HCT116 (cell line): ENCODE measurements around the gene TBC1D1. TPM values are rescaled to one million over a fixed set of nuclear protein-coding genes. Genes with fewer than 3 reads are reported as not detected.

ENCODE experiments used
- ATAC-seq: fragments of 200-7000 bp; cut with Tn5 transposase; 2 replicates; pipeline ENCODE4 v1.9.1; 2020; ENCODE audit warnings: mild to moderate bottlenecking, moderate library complexity
- BruUV-seq: library from RNA; stranded (reverse); fragments of 400-500 nt; replicated peaks from 2 replicates; lab custom pipeline; 2021; lab: Mats Ljungman, UMichigan
- CTCF ChIA-PET: fragments of 300-600 bp; sonication (Branson Sonifier 250); formaldehyde crosslinking; loops from one replicate; lab custom pipeline; 2021; ENCODE audit warnings: antibody characterized with exemption; lab: Charles Lee
- POLR2A ChIA-PET: fragments of 300-600, 350-600 bp; sonication (Branson Sonifier 250); formaldehyde crosslinking; loops from one replicate; lab custom pipeline; 2021; ENCODE audit warnings: antibody characterized with exemption; lab: Charles Lee
- RAD21 ChIA-PET, 2 experiments: fragments of 300-600 bp; sonication (Branson Sonifier 250); formaldehyde crosslinking; loops; one replicate each; lab custom pipeline; 2023; ENCODE audit warnings: low total read pairs in 2 of 2; ENCODE audit not compliant: uncharacterized antibody in 2 of 2, unreplicated experiment in 2 of 2, low non-redundant PET in 1 of 2; lab: Charles Lee
- DNase-seq: peaks from one replicate; pipeline ENCODE4 v3.0.0-alpha.2; 2010; ENCODE audit warnings: low read depth, low spot score
- H2AFZ ChIP-seq: fragments of 200-600 bp; shearing (Covaris generic), sonication (generic); 2 replicates; pipeline ENCODE4 v1.6.1; 2017; ENCODE audit warnings: low read depth, mixed run types, mixed read lengths, antibody characterized with exemption, low read length; ENCODE audit not compliant: poor library complexity, severe bottlenecking
- H3K27ac ChIP-seq: 2 replicates; pipeline ENCODE4 v1.5.1; 2012; ENCODE audit warnings: low read depth, low read length
- H3K27me3 ChIP-seq: fragments of 200-600 bp; sonication (generic); 2 replicates; pipeline ENCODE4 v1.6.1; 2016; ENCODE audit warnings: mixed run types, low read length, mixed read lengths; ENCODE audit not compliant: insufficient read depth
- H3K36me3 ChIP-seq, 2 experiments: fragments of 200-500 bp in 1 of 2; fragments of 200-600 bp in 1 of 2; sonication (Bioruptor generic) in 1 of 2; sonication (generic) in 1 of 2; 2 replicates each; pipeline versions ENCODE4 v1.5.1 to v1.6.1; 2014 to 2016; ENCODE audit warnings: low read length in 2 of 2, inconsistent platforms in 1 of 2, mixed read lengths in 1 of 2, mixed run types in 1 of 2; ENCODE audit not compliant: insufficient read depth in 2 of 2, control insufficient read depth in 1 of 2
- H3K4me1 ChIP-seq, 2 experiments: fragments of 200-600 bp in 1 of 2; sonication (generic) in 1 of 2; 2 replicates each; pipeline versions ENCODE4 v1.5.1 to v1.6.1; 2012 to 2017; ENCODE audit warnings: low read length in 2 of 2, inconsistent platforms in 1 of 2, mild to moderate bottlenecking in 1 of 2, mixed read lengths in 1 of 2, mixed run types in 1 of 2, moderate library complexity in 1 of 2; ENCODE audit not compliant: insufficient read depth in 2 of 2, control insufficient read depth in 1 of 2
- H3K4me2 ChIP-seq: fragments of 200-600 bp; sonication (generic); 2 replicates; pipeline ENCODE4 v1.6.1; 2017; ENCODE audit warnings: mixed run types, low read length, mixed read lengths
- H3K4me3 ChIP-seq, 2 experiments: fragments of 200-600 bp in 1 of 2; sonication (generic) in 1 of 2; replicated peaks in 1 of 2; 2 replicates each; pipeline ENCODE4 v1.5.1; 2011 to 2016; ENCODE audit warnings: low read length in 2 of 2, control low read depth in 1 of 2, low read depth in 1 of 2, mild to moderate bottlenecking in 1 of 2, mixed read lengths in 1 of 2, mixed run types in 1 of 2
- H3K79me2 ChIP-seq: fragments of 200-600 bp; sonication (generic); 2 replicates; pipeline ENCODE4 v1.6.1; 2017; ENCODE audit warnings: mild to moderate bottlenecking, mixed run types, low read length, moderate library complexity, mixed read lengths; ENCODE audit not compliant: insufficient read depth
- H3K9ac ChIP-seq: fragments of 200-600 bp; sonication (generic); 2 replicates; pipeline ENCODE4 v1.6.1; 2016; ENCODE audit warnings: low read length, mixed read lengths
- H3K9me2 ChIP-seq: fragments of 200-600 bp; sonication (generic), shearing (Covaris generic); 2 replicates; pipeline ENCODE4 v1.6.1; 2017; ENCODE audit warnings: mixed run types, mild to moderate bottlenecking, moderate library complexity; ENCODE audit not compliant: insufficient read depth
- H3K9me3 ChIP-seq, 2 experiments: fragments of 200-500 bp in 1 of 2; fragments of 200-600 bp in 1 of 2; sonication (Bioruptor generic) in 1 of 2; sonication (generic) in 1 of 2; 2 replicates each; pipeline ENCODE4 v1.6.1; 2014 to 2017; ENCODE audit warnings: low read length in 2 of 2, mixed read lengths in 2 of 2, inconsistent platforms in 1 of 2, low read depth in 1 of 2, mild to moderate bottlenecking in 1 of 2, mixed run types in 1 of 2, moderate library complexity in 1 of 2; ENCODE audit not compliant: control insufficient read depth in 1 of 2, insufficient read depth in 1 of 2
- H4K20me1 ChIP-seq: fragments of 200-600 bp; sonication (generic), shearing (Covaris generic); 2 replicates; pipeline ENCODE4 v1.6.1; 2017; ENCODE audit warnings: mixed run types, mild to moderate bottlenecking, moderate library complexity; ENCODE audit not compliant: insufficient read depth
- CEBPB ChIP-seq: IDR thresholded peaks from 2 replicates; pipeline ENCODE4 v1.6.1; 2012; ENCODE audit warnings: low read depth
- EGR1 ChIP-seq: IDR thresholded peaks from 2 replicates; pipeline ENCODE4 v1.6.1; 2012; ENCODE audit warnings: low read depth
- EZH2 ChIP-seq: fragments of 200-600 bp; sonication (generic); IDR thresholded peaks from 2 replicates; pipeline ENCODE4 v1.6.1; 2017; ENCODE audit warnings: antibody characterized with exemption, mixed run types
- EZH2phosphoT487 ChIP-seq: fragments of 200-600 bp; IDR thresholded peaks from 2 replicates; pipeline ENCODE4 v1.6.1; 2018; ENCODE audit warnings: antibody characterized with exemption, borderline replicate concordance
- FOSL1 ChIP-seq: IDR thresholded peaks from 2 replicates; pipeline ENCODE4 v1.6.1; 2012; ENCODE audit warnings: low read depth
- JUND ChIP-seq: IDR thresholded peaks from 2 replicates; pipeline ENCODE4 v1.6.1; 2012
- POLR2A ChIP-seq: IDR thresholded peaks from 2 replicates; pipeline ENCODE4 v1.7.0; 2011; ENCODE audit warnings: borderline replicate concordance; ENCODE audit not compliant: insufficient read depth, insufficient read length; ENCODE audit errors: extremely low read depth
- POLR2AphosphoS5 ChIP-seq: IDR thresholded peaks from 2 replicates; pipeline ENCODE4 v1.6.1; 2011; ENCODE audit warnings: mild to moderate bottlenecking, low read depth, low read length, moderate library complexity
- RAD21 ChIP-seq: IDR thresholded peaks from 2 replicates; pipeline ENCODE4 v1.6.1; 2012; ENCODE audit warnings: low read depth, mild to moderate bottlenecking
- SIN3A ChIP-seq: IDR thresholded peaks from 2 replicates; pipeline ENCODE4 v1.6.1; 2012; ENCODE audit warnings: low read depth
- SP1 ChIP-seq: IDR thresholded peaks from 2 replicates; pipeline ENCODE4 v1.6.1; 2012; ENCODE audit warnings: low read depth
- SRF ChIP-seq: IDR thresholded peaks from 2 replicates; pipeline ENCODE4 v1.6.1; 2012; ENCODE audit warnings: low read depth
- TCF7L2 ChIP-seq: IDR thresholded peaks from 2 replicates; pipeline ENCODE4 v1.7.0; 2011; ENCODE audit warnings: borderline replicate concordance, inconsistent platforms; ENCODE audit not compliant: insufficient read depth, insufficient read length; ENCODE audit errors: extremely low read depth
- YY1 ChIP-seq: IDR thresholded peaks from 2 replicates; pipeline ENCODE4 v1.6.1; 2011; ENCODE audit warnings: low read length, low read depth, moderate library complexity, mild to moderate bottlenecking; ENCODE audit not compliant: insufficient replicate concordance; ENCODE audit errors: extremely low read depth
- ZFX ChIP-seq: fragments of 450-650 bp; IDR thresholded peaks from 2 replicates; pipeline ENCODE4 v1.6.1; 2017
- ZNF274 ChIP-seq: fragments of 200-500 bp; sonication (Bioruptor generic); IDR thresholded peaks from 2 replicates; pipeline ENCODE4 v1.6.1; 2014; ENCODE audit warnings: mild to moderate bottlenecking, low read depth, low read length, inconsistent platforms
- intact Hi-C: fragments of 100-400 bp; cut with micrococcal nuclease; formaldehyde crosslinking; loops from 2 replicates; pipeline ENCODE4 v1.10.0; 2022
- total RNA-seq: library from RNA; stranded (reverse); gene quantifications from one replicate; pipeline ENCODE4 v1.2.1, GENCODE V29; 2021; ENCODE audit not compliant: unreplicated experiment
- TF ChIP-seq, protein P1 (sequence below): IDR thresholded peaks from 2 replicates; pipeline ENCODE4 v1.6.1; 2012; ENCODE audit warnings: low read depth
- TF ChIP-seq, protein P2 (sequence below): IDR thresholded peaks from 2 replicates; pipeline ENCODE4 v1.6.1; 2012
- TF ChIP-seq, protein P3 (sequence below): IDR thresholded peaks from 2 replicates; pipeline ENCODE4 v1.6.1; 2011; ENCODE audit warnings: mild to moderate bottlenecking, low read length, moderate library complexity; ENCODE audit not compliant: insufficient replicate concordance; ENCODE audit errors: extremely low read depth

TBC1D1 gene
- total RNA-seq, 1 experiment from 2014 or later: 82.7 TPM

DNA sequence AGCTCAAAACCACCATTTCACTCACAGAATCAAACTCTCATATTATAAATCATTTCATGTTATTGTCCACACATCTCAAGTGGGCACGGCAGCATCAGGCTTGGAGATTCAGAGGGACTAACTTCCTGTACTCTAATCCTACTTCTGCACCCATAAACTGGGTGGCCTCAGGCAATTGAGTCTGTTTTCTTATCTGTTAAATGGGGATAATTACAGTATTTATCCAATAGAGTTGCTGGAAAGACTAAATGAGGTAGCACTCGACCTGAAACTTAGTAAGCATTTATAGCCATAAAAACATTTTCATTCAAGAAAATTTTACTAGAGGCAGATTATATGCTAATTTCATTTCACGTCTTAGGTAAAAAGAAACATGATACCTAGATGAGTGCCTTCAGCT is 13.0 kb downstream of the TBC1D1 start (continued):
- TF ChIP-seq, protein P1, sequence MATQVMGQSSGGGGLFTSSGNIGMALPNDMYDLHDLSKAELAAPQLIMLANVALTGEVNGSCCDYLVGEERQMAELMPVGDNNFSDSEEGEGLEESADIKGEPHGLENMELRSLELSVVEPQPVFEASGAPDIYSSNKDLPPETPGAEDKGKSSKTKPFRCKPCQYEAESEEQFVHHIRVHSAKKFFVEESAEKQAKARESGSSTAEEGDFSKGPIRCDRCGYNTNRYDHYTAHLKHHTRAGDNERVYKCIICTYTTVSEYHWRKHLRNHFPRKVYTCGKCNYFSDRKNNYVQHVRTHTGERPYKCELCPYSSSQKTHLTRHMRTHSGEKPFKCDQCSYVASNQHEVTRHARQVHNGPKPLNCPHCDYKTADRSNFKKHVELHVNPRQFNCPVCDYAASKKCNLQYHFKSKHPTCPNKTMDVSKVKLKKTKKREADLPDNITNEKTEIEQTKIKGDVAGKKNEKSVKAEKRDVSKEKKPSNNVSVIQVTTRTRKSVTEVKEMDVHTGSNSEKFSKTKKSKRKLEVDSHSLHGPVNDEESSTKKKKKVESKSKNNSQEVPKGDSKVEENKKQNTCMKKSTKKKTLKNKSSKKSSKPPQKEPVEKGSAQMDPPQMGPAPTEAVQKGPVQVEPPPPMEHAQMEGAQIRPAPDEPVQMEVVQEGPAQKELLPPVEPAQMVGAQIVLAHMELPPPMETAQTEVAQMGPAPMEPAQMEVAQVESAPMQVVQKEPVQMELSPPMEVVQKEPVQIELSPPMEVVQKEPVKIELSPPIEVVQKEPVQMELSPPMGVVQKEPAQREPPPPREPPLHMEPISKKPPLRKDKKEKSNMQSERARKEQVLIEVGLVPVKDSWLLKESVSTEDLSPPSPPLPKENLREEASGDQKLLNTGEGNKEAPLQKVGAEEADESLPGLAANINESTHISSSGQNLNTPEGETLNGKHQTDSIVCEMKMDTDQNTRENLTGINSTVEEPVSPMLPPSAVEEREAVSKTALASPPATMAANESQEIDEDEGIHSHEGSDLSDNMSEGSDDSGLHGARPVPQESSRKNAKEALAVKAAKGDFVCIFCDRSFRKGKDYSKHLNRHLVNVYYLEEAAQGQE: no peak
- no peak for TF ChIP-seq YY1

DNA sequence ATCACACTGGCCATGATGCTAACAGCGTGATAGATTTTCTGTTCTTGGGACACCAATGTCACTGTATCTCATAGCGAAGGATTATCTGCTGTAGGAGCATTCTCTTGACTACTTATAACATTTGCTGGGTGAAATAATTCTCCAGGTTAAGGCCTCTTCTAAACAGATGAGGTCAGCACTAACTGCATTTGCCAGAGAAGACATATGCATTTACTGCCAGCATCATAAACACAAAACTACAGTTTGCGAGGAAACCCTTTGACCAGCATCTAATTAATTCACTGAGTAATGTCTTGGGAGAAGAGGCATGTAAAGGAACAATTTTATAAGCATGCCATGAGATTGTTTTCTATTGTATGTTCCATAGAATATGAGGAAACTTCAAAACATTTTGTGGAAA is 13.9 kb downstream of the TBC1D1 start:
- Histone ChIP-seq H2AFZ (no peak overlapping the region), H3K9me2 (no peaks in the 10 kb centered on the region), H3K9ac (no peak overlapping the region), H3K4me3 (no peak overlapping the region), H3K27me3 (no peaks in the 10 kb centered on the region), H3K79me2 (no peaks in the 10 kb centered on the region), H3K36me3 (no peaks in the 10 kb centered on the region), H3K9me3 (no peaks in the 10 kb centered on the region), H3K27ac (no peak overlapping the region), H3K4me2 (no peak overlapping the region), H4K20me1 (no peaks in the 10 kb centered on the region), H3K4me1 (peaks cover 0 to 6% of the 10 kb centered on the region in 2 experiments; a peak in 2 of 4 replicates)
- DNase-seq (no peak), ATAC-seq (no peak)
- RAD21 ChIA-PET: no interaction called here
- intact Hi-C loops: no loop called here
- TF ChIP-seq, protein P2, sequence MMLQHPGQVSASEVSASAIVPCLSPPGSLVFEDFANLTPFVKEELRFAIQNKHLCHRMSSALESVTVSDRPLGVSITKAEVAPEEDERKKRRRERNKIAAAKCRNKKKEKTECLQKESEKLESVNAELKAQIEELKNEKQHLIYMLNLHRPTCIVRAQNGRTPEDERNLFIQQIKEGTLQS: no peak
- TF ChIP-seq SIN3A (no peak), EZH2 (no peak), ZNF274 (no peak), EGR1 (no peak), CEBPB (no peak), SP1 (no peak), EZH2phosphoT487 (no peak), FOSL1 (no peak), POLR2A (no peak), POLR2AphosphoS5 (no peak), SRF (no peak), TCF7L2 (no peak), ZFX (no peak), JUND (no peak), RAD21 (no peak)
- TF ChIP-seq, protein P1: no peak
- TF ChIP-seq, protein P3, sequence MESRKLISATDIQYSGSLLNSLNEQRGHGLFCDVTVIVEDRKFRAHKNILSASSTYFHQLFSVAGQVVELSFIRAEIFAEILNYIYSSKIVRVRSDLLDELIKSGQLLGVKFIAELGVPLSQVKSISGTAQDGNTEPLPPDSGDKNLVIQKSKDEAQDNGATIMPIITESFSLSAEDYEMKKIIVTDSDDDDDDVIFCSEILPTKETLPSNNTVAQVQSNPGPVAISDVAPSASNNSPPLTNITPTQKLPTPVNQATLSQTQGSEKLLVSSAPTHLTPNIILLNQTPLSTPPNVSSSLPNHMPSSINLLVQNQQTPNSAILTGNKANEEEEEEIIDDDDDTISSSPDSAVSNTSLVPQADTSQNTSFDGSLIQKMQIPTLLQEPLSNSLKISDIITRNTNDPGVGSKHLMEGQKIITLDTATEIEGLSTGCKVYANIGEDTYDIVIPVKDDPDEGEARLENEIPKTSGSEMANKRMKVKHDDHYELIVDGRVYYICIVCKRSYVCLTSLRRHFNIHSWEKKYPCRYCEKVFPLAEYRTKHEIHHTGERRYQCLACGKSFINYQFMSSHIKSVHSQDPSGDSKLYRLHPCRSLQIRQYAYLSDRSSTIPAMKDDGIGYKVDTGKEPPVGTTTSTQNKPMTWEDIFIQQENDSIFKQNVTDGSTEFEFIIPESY: no peak
- POLR2A ChIA-PET: no interaction called here
- CTCF ChIA-PET: no interaction called here
- no TSS peak for BruUV-seq
